ENCODE data around the gene UNC13A. TPM values are rescaled to one million over a fixed set of nuclear protein-coding genes. Genes with fewer than 3 reads are reported as not detected.

UNC13A gene
- total RNA-seq, 1 donor from 2014 or later: 0.03 TPM

GRCh38 chr19:17706750-17707181 is 18.6 kb upstream of the UNC13A start:
- DNase-seq (ENCODE audit: low read depth): no peak

- DNase-seq (ENCODE audit: low read depth): peak; percentile 29
Measured at GRCh38 chr19:17703824-17704463, 15.8 kb upstream of the UNC13A start.

GRCh38 chr19:17695198-17695597 is 7.0 kb upstream of the UNC13A start:
- DNase-seq (ENCODE audit: low read depth): no peak

- no peak for DNase-seq (ENCODE audit: low read depth)
Measured at GRCh38 chr19:17692566-17692965, 4.4 kb upstream of the UNC13A start.

DNA sequence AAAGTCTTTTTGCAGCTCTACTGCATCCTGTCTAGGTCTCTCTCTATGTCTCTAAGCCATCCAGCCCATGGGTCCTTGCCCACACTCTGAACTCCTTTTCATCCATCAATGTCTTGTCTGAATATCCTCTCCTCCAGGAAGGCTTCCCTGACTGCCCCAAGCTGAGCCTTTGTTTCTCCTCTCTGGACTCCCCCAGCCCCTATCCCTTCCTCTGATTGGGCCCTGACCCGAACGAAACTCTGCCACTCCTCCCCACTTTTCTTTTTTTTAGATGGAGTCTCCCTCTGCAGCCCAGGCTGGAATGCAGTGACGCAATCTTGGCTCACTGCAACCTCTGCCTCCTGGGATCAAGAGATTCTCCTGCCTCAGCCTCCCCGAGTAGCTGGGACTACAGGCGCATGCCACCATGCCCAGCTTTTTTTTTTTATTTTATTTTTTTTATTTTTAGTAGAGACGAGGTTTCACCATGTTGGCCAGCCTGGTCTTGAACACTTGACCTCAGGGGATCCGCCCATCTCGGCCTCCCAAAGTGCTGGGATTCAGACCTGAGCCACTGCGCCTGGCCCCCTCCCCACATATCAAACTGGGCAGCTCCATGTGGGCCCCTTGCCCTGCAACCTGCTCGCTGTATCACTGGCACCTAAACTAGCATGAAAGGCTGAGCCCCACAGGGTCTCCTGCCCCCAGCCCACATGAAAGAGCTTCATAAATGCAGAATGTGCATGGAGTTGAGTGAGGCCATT is 870 bp upstream of the UNC13A start:
- DNase-seq (ENCODE audit: low read depth): no peak

GRCh38 chr19:17687141-17687856 is 855 bp downstream of the UNC13A start:
- no peak for DNase-seq (ENCODE audit: low read depth)

DNA sequence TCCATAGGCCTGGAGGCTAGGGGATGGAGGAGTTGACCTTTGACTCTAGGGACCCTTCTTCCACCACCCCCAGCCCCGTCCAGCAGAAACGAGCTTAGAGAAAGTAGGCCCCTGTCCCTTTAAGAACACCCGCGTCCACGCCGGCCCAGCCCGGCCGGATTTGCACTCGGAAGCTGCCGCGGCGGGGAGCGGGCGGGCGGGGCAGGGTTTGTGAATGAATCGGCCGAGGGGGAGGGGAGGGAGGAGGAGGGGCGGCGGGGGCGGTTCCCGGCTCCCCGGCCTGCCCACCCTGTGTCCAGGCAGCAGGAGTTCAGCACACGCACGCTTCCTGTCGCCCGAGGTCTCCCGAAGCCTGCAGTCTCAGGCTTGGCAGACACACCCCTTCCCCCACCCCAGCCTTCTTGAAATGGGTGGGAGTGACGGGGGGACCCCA is 1.5 kb downstream of the UNC13A start:
- no peak for DNase-seq (ENCODE audit: low read depth)

DNA sequence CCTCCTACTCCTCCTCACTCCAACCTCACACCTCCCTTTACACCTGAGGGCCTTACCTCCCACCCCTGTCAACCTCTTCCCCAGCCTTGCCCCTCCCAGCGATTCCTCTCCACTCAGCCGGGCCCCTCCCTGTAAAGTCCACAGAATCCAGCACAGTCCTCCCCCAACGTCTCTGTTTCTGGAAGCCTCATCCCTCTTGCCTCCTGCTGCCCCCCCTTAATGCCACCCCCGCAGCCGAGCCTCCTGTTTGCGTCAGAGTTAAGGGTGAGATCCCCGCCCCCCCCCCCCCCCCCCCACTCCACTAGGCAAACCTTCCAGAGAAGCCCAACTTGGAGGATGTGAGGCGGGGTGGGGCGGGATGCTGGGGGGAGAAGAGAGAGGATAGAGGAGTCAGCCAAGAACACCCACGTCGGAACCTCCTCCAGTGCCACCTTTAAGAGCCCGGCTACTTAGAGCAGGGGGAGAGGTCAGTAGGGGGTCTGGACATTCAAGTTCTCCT is 2.1 kb downstream of the UNC13A start:
- DNase-seq (ENCODE audit: low read depth): no peak

DNA sequence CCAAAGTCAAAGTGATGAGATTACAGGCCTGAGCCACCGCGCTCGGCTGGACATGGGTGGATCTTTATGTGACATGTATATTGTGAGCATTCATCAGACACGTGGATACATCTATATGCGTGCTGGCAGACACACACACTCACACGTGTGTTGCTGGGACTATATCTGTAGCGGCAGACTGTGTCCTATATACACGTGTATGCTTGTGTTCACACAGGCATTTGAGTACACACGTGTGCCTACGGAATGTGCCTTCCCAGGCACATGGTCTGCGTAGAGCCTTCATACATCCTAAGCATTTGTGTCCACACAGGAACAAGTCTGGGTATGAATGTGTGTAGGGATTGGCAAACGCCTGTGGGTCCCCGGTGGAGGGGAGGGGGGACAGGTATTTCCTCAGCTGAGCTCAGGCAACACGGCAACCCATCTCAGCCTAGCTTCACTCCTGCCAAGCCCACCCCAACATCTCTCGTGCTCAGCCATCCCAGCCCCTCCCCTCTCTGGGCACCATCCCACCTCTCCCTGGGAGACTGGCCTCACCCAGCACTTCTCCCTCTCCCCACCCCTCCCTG is 2.6 kb downstream of the UNC13A start:
- DNase-seq (ENCODE audit: low read depth): no peak

- DNase-seq (ENCODE audit: low read depth): no peak
Measured at GRCh38 chr19:17684256-17684655, 3.9 kb downstream of the UNC13A start.

- no peak for DNase-seq (ENCODE audit: low read depth)
Measured at GRCh38 chr19:17683078-17683477, 5.1 kb downstream of the UNC13A start.

DNA sequence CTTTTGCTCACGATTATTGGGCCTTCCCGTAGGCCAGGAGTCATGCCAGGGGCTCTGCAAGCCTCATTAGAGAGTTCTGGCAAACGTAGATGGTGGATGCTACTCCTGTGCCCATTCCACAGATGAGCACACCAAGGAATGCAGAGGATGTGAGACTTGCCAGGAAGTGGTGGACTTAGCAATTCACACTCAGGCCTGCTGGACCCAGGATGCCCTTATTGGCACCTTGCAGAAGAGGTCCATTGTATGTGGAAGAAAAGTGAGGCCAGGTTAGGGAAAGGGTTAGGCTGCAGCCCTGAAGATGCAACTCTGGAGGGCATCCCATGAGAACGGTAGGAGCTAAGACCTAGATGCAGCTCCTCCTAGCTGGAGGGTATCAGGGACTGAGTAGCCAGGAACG is 5.9 kb downstream of the UNC13A start:
- no peak for DNase-seq (ENCODE audit: low read depth)

- DNase-seq (ENCODE audit: low read depth): peak; percentile 35
Measured at GRCh38 chr19:17681505-17682125, 6.5 kb downstream of the UNC13A start.

DNA sequence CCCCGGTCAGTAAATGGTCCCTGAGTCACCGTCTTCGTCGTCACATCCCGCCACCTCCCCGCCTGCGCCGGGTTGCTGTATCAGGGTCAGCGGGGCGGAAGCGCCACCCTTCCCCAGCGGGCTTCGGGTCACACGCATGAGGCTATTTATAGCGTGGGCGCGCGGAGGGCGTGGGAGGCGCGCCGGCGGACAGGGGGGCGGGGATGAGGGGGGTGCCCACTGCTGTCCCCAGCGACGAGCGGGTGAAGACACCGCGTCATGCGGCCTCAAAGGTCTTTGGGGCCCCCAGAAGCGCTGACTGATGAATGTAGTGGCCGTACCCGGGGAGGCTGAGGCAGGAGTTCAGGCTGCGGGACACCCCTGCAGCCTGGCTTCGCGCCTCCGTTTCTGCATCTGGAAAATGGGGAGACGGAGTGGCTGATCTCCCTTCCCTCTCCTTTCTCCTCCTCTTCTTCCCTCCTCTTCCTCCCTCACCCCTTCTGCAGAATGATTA is 7.9 kb downstream of the UNC13A start:
- DNase-seq (ENCODE audit: low read depth): peak; percentile 80

- no peak for DNase-seq (ENCODE audit: low read depth)
Measured at GRCh38 chr19:17679526-17680229, 8.5 kb downstream of the UNC13A start.

DNA sequence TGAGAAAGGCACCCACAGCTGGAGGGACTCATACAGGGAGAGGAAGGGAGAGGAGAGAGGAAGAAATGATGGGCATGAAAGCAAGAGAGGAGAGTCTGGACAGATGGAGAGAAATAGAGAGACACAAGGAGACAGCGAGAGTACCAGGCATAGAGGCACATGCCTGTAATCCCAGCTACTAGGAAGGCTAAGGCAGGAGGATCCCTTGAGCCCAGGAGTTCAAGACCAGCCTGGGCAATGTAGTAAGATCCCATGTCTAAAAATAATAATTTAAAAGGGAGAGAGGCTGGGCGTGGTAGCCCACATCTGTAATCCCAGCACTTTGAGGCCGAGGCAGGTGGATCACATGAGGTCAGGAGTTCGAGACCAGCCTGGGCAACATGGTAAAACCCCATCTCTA is 9.3 kb downstream of the UNC13A start:
- DNase-seq (ENCODE audit: low read depth): no peak

GRCh38 chr19:17677002-17677401 is 11.2 kb downstream of the UNC13A start:
- no peak for DNase-seq (ENCODE audit: low read depth)

DNA sequence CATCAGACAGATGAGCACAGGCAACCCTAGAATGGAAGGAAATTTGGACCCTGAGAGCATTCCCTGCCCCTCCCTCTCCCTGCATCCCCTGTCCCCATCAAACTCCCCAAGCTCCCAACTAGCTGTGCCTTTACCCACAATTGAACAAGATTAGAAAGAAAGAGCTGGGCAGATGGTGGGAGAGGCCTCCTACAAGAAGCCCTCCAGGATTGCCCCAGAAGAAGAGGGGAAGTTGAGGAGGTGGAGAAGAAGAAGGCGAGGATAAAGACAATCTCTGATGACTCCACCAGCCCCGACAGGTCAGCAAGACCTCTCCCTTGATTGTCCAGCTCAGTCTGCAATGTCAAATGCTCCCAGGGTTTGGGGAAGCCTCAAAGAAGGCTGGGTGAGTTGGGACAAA is 11.9 kb downstream of the UNC13A start:
- no peak for DNase-seq (ENCODE audit: low read depth)

GRCh38 chr19:17673937-17674799 is 14.0 kb downstream of the UNC13A start:
- peak; percentile 23 for DNase-seq (ENCODE audit: low read depth)

Data from myocyte (in vitro differentiated cells).